Ishikawa (cell line): ENCODE results near the gene VGF.

Experiments
- CEBPB ChIP-seq: IDR thresholded peaks from 2 replicates; pipeline ENCODE4 v1.6.1; 2012
- CREB1 ChIP-seq: IDR thresholded peaks from 2 replicates; pipeline ENCODE4 v1.6.1; 2012; ENCODE audit warnings: low read depth
- EGR1 ChIP-seq: IDR thresholded peaks from 2 replicates; pipeline ENCODE4 v1.6.1; 2012
- EP300 ChIP-seq: IDR thresholded peaks from 2 replicates; pipeline ENCODE4 v1.6.1; 2012; ENCODE audit warnings: borderline replicate concordance
- MAX ChIP-seq: IDR thresholded peaks from 2 replicates; pipeline ENCODE4 v1.6.1; 2012
- NFIC ChIP-seq: IDR thresholded peaks from 2 replicates; pipeline ENCODE4 v1.6.1; 2012
- RAD21 ChIP-seq: IDR thresholded peaks from 2 replicates; pipeline ENCODE4 v1.6.1; 2012; ENCODE audit warnings: low read depth
- TAF1 ChIP-seq: IDR thresholded peaks from 2 replicates; pipeline ENCODE4 v1.6.1; 2012; ENCODE audit warnings: low read depth, mild to moderate bottlenecking
- YY1 ChIP-seq: IDR thresholded peaks from 2 replicates; pipeline ENCODE4 v1.6.1; 2012; ENCODE audit warnings: low read depth

DNA sequence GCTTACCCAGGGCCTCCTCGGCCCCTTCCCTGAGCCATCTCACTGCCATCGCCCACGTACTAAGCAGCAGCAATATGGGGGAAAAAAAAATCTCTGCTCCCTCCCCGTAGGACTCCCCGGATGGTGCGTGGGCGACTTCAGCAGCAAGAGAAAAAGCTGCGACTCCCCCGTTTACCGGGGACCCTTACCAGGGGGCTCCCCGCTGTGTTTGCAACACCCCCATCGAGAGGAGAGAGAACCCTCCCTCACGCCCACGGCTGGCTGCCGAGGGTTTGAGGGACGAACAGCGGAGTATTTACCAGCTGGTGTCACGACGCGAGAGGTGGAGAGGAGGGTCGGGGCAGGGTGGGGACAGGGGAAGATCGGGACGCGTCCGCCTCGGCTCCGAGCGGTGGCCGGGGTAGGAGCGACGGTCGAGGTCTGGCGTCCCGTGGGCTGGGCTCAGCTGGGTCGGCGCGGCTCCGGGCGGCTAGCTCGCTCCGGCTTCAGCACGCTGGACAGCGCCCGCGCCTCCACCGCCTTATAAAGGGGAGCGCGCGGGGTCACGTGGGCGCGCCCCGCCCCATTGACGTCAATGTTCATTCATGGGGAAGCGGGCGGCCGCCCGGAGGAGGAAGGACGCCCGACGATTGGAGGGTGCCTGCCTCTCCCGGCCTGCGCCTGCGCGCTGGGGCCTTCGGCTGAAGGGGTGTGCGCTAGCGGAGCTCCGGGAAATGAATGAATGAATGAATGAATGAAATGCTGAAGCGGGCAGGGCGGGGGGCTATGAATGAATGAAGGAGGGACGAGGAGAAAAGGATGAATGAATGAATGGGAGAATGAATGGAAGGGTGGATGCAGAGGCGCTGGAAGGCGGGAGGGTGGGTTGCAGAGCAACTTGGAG is at the start of gene VGF:
- TF ChIP-seq CEBPB, result no peak
- TF ChIP-seq EP300, result no peak
- TF ChIP-seq RAD21, result no peak
- no peak for TF ChIP-seq NFIC
- TF ChIP-seq EGR1, result no peak
- TF ChIP-seq TAF1, result no peak
- TF ChIP-seq CREB1, result peak; percentile 51
- peak; percentile 77 for TF ChIP-seq MAX
- TF ChIP-seq YY1, result no peak
